ENCODE measurements around the gene SEC22C. TPM values are rescaled to one million over a fixed set of nuclear protein-coding genes. Genes with fewer than 3 reads are reported as not detected.

SEC22C gene
- total and polyA plus RNA-seq, 2 of the 13 experiments (the other 11 are each of a cell fraction or from before 2014, with no cell fraction given) = 20.0 to 40.0 TPM

DNA sequence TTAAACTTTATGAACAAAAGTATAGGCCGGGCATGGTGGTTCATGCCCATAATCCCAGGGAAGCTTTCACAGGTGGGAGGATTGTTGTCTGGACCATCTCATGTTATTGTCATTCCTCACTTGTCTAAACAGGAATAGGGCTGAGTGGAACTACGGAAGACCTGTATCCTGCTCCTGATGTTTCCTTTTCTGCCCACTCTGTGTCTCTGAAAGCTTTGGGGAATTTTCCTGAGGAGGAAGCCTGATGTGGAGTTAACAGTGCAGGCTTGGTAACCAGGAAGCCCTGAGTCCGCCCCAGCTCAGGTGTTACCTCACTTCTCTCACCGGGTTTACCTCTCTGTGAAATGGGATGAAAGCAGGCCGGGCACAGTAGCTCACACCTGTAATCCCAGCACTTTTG is 6.9 kb upstream of the SEC22C start:
- no TSS peak for BruUV-seq (replicated peaks)
- Histone ChIP-seq H3K27me3 (ENCODE audit: control insufficient read depth in 1 of 2, insufficient read depth in 2 of 2, low read length in 2 of 2) (no peaks in the 10 kb centered on the region; a peak in 1 of 5 replicates), H3K27ac (ENCODE audit: extremely low read length, insufficient read depth, low read length) (no peak overlapping the region), H3K4me3 (replicated peaks in 1 of 3; ENCODE audit: insufficient read depth in 1 of 3, low read depth in 2 of 3, low read length in 3 of 3) (no peak overlapping the region), H3K4me1 (ENCODE audit: insufficient read depth, low read length) (peaks cover 29% of the 10 kb centered on the region), H3K36me3 (replicated peaks in 1 of 2; ENCODE audit: control insufficient read depth in 1 of 2, insufficient read depth in 2 of 2, low read length in 2 of 2) (peaks cover 0 to 3% of the 10 kb centered on the region in 2 experiments; a peak in 2 of 5 replicates), H3K9me3 (ENCODE audit: low read length) (no peaks in the 10 kb centered on the region), H3K9ac (ENCODE audit: insufficient read depth, low read depth, low read length) (no peak overlapping the region), H2AFZ (ENCODE audit: low read length) (no peak overlapping the region), H3K4me2 (ENCODE audit: low read depth, low read length) (no peak overlapping the region), H4K20me1 (ENCODE audit: insufficient read depth, low read length) (no peaks in the 10 kb centered on the region), H3K79me2 (ENCODE audit: insufficient read depth, low read length) (peaks cover 22% of the 10 kb centered on the region)
- TF ChIP-seq ASH2L (IDR thresholded peaks at IDR 0.05; ENCODE audit: insufficient read length, low read depth, low read length) (no peak), ZNF563 (CRISPR knock-in tag; IDR thresholded peaks at IDR 0.05) (no peak)
- ChIA-PET POLR2A (no interaction called here), CTCF (ENCODE audit: low intra/inter-chr PET ratio, low total read pairs) (no interaction called here)
- no peak for FAIRE-seq
- no peak for DNase-seq (ENCODE audit: low spot score)
- in situ Hi-C loops (cut with HindIII; ENCODE audit: extremely low pct_ligation_motif_present, low pct_unique_long_range_greater_than_20kb) = no loop called here
- intact Hi-C loops (cut with micrococcal nuclease; ENCODE audit: unreplicated experiment) = no loop called here
- 85% methylated on average over 5 of the region's 5 CpGs for WGBS (ENCODE audit: low lambda C conversion rate)
- ATAC-seq = no peak

DNA sequence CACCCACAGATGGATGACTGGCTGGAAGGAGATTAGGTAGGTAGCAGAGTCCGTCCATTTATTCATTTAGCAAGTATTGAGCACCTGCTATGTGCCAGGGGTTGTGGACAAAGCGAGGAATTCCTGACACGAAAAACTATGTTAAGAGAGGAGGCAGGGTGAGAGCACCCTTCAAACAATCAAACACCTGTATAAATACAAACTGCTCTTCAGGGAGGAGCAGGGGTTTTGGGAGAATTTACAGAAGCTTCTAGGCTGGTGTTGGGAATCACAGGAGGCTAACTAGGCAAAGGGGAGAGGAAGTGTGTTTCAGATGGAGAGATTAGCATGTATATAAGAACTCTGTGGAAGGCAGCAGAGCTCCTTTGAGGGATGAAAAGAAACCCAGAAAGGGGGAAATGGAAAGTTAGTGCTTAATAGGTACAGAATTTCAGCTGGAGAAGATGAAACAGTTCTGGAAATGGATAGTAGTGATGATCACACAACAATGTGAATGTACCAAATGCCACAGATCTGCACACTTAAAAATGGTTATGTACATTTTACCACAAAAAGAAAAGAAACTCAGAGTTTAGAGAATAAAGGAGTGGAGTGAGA is 805 bp upstream of the SEC22C start:
- no peak for ATAC-seq
- in situ Hi-C loops (cut with HindIII; ENCODE audit: extremely low pct_ligation_motif_present, low pct_unique_long_range_greater_than_20kb) = no loop called here
- no peak for TF ChIP-seq ZNF570 (CRISPR knock-in tag; IDR thresholded peaks at IDR 0.05; ENCODE audit: borderline replicate concordance)
- peak; percentile 6 for TF ChIP-seq MED8 (CRISPR knock-in tag; IDR thresholded peaks at IDR 0.05; ENCODE audit: insufficient replicate concordance)
- TF ChIP-seq, protein P1, sequence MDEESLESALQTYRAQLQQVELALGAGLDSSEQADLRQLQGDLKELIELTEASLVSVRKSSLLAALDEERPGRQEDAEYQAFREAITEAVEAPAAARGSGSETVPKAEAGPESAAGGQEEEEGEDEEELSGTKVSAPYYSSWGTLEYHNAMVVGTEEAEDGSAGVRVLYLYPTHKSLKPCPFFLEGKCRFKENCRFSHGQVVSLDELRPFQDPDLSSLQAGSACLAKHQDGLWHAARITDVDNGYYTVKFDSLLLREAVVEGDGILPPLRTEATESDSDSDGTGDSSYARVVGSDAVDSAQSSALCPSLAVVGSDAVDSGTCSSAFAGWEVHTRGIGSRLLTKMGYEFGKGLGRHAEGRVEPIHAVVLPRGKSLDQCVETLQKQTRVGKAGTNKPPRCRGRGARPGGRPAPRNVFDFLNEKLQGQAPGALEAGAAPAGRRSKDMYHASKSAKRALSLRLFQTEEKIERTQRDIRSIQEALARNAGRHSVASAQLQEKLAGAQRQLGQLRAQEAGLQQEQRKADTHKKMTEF (CRISPR knock-in tag; IDR thresholded peaks at IDR 0.05) = no peak
- TF ChIP-seq, protein P2, sequence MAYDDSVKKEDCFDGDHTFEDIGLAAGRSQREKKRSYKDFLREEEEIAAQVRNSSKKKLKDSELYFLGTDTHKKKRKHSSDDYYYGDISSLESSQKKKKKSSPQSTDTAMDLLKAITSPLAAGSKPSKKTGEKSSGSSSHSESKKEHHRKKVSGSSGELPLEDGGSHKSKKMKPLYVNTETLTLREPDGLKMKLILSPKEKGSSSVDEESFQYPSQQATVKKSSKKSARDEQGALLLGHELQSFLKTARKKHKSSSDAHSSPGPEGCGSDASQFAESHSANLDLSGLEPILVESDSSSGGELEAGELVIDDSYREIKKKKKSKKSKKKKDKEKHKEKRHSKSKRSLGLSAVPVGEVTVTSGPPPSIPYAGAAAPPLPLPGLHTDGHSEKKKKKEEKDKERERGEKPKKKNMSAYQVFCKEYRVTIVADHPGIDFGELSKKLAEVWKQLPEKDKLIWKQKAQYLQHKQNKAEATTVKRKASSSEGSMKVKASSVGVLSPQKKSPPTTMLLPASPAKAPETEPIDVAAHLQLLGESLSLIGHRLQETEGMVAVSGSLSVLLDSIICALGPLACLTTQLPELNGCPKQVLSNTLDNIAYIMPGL (CRISPR knock-in tag; IDR thresholded peaks at IDR 0.05; ENCODE audit: borderline replicate concordance in 1 of 2, low read depth in 1 of 2) = 0 out of 4 replicates have a peak, but pooled peaks of 1 of the 2 experiments have one; percentile 7
- TF ChIP-seq ARID2 (CRISPR knock-in tag; IDR thresholded peaks at IDR 0.05; ENCODE audit: borderline replicate concordance) = 0 out of 2 replicates have a peak, but pooled peaks have one; percentile 8
- TF ChIP-seq, protein P3, sequence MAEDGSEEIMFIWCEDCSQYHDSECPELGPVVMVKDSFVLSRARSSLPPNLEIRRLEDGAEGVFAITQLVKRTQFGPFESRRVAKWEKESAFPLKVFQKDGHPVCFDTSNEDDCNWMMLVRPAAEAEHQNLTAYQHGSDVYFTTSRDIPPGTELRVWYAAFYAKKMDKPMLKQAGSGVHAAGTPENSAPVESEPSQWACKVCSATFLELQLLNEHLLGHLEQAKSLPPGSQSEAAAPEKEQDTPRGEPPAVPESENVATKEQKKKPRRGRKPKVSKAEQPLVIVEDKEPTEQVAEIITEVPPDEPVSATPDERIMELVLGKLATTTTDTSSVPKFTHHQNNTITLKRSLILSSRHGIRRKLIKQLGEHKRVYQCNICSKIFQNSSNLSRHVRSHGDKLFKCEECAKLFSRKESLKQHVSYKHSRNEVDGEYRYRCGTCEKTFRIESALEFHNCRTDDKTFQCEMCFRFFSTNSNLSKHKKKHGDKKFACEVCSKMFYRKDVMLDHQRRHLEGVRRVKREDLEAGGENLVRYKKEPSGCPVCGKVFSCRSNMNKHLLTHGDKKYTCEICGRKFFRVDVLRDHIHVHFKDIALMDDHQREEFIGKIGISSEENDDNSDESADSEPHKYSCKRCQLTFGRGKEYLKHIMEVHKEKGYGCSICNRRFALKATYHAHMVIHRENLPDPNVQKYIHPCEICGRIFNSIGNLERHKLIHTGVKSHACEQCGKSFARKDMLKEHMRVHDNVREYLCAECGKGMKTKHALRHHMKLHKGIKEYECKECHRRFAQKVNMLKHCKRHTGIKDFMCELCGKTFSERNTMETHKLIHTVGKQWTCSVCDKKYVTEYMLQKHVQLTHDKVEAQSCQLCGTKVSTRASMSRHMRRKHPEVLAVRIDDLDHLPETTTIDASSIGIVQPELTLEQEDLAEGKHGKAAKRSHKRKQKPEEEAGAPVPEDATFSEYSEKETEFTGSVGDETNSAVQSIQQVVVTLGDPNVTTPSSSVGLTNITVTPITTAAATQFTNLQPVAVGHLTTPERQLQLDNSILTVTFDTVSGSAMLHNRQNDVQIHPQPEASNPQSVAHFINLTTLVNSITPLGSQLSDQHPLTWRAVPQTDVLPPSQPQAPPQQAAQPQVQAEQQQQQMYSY (CRISPR knock-in tag; IDR thresholded peaks at IDR 0.05) = no peak

More for the DNA sequence above, 805 bp upstream of the SEC22C start:
- peak overlapping the region; percentile 89 for H3K9ac ChIP-seq (ENCODE audit: insufficient read depth, low read depth, low read length)
- CTCF ChIA-PET (ENCODE audit: low intra/inter-chr PET ratio, low total read pairs) = no interaction called here
- intact Hi-C loops (cut with micrococcal nuclease; ENCODE audit: unreplicated experiment) = loop anchor here (1.0 kb wide), 1 partner anchor 8 kb away; the partner anchor contains the start of gene SS18L2
- H3K27me3 ChIP-seq (ENCODE audit: control insufficient read depth in 1 of 2, insufficient read depth in 2 of 2, low read length in 2 of 2) = no peaks in the 10 kb centered on the region
- H2AFZ ChIP-seq (ENCODE audit: low read length) = peak overlapping the region; percentile 39
- peaks cover 33% of the 10 kb centered on the region for H3K4me1 ChIP-seq (ENCODE audit: insufficient read depth, low read length)
- WGBS (ENCODE audit: low lambda C conversion rate) = 3% methylated on average over 3 of the region's 3 CpGs
- no peaks in the 10 kb centered on the region for H3K36me3 ChIP-seq (replicated peaks in 1 of 2; ENCODE audit: control insufficient read depth in 1 of 2, insufficient read depth in 2 of 2, low read length in 2 of 2)
- FAIRE-seq (peak; percentile 42), DNase-seq (ENCODE audit: low spot score) (no peak)
- H4K20me1 ChIP-seq (ENCODE audit: insufficient read depth, low read length) = no peaks in the 10 kb centered on the region
- peak overlapping the region; percentile 92 for H3K4me2 ChIP-seq (ENCODE audit: low read depth, low read length)
- TSS peak; percentile 81 for BruUV-seq (replicated peaks)
- H3K9me3 ChIP-seq (ENCODE audit: low read length) = no peaks in the 10 kb centered on the region
- H3K79me2 ChIP-seq (ENCODE audit: insufficient read depth, low read length) = peaks cover 26% of the 10 kb centered on the region
- H3K27ac ChIP-seq (ENCODE audit: extremely low read length, insufficient read depth, low read length) = peak overlapping the region; percentile 74
- peak overlapping the region; percentile 82 to 97 (median 93) for H3K4me3 ChIP-seq (replicated peaks in 1 of 3; ENCODE audit: insufficient read depth in 1 of 3, low read depth in 2 of 3, low read length in 3 of 3)
- POLR2A ChIA-PET = interaction anchor here (1.3 to 3.2 kb wide), 5 partner anchors 9 to 217 kb away, joined by 5 to 39 read pairs (median 7); partner anchors contain the start of genes NKTR and SS18L2

All from HepG2 (cell line).